ENCODE data around the gene COL26A1.
"Not testable (repeated sequence)": the region's sequence is repeated elsewhere in the genome, so short reads cannot be mapped to it uniquely, and the experiment has no call there.

COL26A1 gene

DNA sequence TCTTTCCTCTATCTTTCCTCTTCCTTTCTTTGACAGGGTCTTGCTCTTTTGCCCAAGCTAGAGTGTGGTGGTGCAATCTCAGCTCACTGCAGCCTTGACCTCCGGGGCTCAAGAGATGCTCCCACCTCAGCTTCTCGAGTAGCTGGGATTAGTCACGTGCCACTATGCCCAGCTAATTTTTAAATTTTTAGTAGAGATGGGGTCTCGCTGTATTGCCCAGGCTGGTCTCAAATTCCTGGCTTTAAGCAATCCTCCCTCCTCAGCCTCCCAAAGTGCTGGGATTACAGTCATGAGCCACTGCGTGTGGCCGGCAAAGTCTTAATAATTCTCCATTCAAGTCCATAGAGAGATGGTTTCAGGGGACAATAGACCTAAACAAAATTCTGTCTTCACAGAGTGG lies 40.2 kb downstream of the COL26A1 start:
- DNase-seq = no peak

DNA sequence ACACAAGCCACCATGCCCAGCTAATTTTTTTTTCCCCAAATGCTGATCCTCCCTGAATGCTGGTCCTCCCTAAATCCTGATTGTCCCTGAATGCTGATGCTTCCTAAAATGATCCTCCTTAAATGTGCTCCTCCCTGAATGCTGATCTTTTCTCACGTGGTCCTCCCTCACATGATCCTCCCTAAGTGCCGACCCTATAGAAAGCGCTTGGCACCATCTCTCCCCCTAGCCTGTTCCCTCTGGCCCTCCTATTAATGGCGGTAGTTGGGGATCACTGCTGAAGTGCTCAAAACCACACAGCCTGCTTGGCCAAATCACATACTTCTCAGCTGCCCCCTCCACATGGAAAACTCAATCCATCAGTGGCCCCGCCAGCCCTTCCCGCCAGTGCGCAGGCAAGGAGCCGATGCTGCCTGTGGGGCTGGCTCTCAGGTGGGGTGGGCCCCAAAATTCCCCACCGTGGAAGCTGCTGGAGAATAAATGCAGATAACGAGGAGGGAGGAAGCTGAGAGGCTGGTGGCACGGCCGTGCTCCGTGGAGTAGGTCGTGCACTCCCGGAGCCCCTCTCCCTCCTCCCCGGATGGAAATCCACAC lies 42.9 kb downstream of the COL26A1 start:
- no peak for DNase-seq

DNA sequence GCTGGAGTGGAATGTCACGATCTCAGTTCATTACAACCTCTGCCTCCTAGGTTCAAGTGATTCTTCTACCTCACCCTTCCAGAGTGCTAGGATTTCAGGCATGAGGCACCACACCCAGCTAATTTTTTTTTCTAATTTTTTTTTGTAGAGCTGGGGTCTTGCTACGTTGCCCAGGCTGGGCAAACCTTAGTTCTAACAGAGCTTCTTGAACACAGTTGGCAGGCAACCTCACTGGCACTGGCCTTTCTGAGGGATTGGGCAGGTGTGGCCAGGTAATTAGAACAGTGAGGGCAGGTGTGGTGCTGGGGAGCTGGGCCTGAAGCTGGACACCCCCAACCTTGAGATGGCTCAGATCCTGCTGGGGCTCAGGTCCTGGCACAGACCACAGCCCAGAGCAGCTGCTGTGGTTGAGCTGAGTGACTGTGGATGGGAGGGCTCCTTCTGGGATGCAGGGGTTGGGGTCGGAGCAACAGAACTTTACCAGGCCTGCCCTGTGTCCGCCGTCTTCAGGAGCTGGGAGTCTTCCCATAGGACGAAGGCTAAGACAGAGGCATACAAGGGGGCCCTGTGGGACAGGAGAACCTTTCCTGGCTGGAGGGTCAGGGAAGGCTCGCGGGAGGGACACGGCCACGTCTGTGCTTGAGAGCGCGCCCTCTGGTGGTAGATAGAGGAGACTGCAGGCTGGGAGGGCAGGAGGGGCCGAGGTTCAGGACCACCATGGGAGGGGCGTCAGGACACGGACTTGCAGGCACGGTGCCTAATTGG lies 48.2 kb downstream of the COL26A1 start:
- no peak for DNase-seq

DNA sequence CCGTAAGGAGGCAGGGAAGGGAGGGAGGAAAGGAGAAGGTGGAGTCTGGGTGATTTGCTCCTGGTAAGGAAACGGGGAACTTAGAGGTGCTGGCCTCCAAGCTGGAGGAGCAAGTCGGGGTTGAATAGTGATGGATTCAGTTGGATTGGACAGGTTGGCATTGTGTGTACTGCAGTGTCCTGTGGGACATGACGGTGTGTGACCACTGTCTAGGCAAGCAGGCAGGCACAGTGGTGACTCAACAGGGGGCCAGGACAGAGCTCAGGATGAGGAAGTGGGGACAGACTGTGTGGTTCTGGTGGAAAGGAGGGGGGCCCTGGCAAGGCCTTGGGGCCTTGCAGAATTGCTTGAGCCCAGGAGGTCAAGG lies 48.8 kb downstream of the COL26A1 start:
- DNase-seq = no peak

DNA sequence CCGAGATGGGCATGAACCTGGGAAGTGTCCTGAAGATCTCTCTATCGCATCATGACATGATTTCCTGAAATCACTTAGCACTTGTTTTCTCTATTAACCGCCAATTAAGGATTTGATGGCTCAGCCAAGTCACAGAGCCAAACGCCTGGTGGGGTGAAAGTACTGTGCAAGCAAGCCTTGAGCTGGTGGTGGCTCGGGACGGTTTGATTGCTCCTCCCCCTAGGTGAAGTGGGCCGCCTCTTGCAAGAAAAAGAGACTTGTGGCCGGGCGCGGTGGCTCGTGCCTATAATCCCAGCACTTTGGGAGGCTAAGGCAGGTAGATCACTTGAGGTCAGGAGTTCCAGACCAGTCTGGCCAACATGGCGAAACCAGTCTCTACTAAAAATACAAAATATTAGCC lies 50.3 kb downstream of the COL26A1 start:
- DNase-seq = no peak

DNA sequence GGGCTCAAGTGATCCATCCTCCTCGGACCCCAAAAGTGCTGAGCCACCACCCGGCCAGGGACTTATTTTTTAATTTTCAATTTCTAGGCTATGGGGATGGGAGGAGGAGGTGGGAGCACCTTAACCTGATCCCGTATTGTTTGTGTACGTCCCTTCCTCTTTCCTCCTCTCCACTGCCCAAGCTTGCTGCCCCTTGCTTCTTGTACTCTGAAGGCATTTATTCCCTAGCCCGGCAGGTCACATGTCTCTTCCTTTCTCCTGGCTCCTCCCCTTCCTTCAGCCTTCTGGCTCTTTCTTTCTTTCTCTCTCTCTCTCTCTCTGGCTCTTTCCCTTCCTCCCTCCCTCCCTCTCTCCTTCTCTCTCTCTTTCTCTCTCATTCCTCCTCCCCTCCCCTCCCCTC lies 56.0 kb downstream of the COL26A1 start:
- DNase-seq = no peak

DNA sequence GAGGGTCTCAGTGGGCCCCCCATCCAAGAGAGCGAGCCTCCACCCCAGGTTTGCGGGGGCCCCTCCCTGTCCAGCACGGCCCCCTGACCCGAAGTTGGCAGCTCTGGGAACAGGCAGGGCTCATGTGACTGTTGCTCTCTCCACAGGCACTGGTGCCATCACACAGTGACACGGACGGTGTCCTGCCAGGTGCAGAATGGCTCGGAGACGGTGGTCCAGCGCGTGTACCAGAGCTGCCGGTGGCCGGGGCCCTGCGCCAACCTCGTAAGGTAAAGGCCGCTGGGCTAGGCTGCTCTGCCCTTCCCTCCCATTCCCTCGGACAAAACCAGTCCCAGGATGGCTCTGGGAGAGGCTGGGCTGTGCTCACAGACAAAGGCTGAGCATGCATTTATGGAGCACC lies 57.2 kb downstream of the COL26A1 start:
- no peak for DNase-seq

DNA sequence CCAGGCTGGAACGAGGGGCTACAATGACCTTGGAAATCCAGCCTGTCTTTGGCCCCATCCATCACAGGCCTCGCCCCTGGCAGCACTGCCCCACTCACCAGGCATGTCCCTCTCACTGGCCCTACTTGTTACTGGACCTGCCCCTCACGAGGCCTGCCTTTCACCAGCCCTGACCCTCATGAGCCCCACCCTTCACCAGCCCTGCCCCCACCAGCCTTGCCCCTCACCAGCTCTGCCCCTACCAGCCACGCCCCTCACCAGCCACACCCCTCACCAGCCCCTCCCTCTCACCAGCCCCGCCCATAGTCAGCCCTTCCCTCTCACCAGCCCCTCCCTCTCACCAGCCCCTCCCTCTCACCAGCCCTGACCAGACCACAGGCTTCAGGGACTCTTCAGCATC lies 57.8 kb downstream of the COL26A1 start:
- DNase-seq = no peak

DNA sequence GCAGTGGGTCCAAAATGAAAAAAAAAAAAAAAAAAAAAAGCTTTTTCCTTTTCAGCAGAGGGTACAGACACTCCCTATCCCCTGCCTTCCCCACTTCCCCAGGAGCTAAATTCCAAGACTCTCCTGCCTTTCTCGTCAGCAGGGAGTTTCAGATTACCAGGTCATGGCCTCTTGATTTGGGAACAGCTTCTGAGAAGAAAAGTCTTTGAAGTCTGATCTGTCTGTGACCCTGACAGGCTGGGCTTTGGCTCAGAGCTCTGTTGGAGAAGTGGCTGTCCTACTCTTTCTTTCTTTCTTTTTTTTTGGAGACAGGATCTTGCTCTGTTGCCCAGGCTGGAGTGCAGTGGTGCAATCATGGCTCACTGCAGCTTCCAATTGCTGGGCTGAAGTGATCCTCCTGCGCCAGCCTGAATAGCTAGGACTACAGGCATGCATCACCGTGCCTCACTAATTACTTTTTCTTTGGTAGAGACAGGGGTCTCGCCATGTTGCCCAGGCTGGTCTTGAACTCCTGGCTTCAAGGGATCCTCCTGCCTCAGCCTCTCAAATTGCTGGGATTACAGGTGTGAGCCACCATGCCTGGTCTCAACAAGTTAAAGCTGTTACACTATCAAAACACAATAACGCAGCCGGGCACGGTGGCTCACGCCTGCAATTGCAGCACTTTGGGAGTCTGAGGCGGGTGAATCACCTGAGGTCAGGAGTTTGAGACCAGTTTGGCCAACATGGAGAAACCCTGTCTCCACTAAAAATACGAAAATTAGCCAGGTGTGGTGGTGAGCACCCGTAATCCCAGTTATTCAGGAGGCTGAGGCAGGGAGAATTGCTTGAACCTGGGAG lies 59.9 kb downstream of the COL26A1 start:
- DNase-seq = no peak

DNA sequence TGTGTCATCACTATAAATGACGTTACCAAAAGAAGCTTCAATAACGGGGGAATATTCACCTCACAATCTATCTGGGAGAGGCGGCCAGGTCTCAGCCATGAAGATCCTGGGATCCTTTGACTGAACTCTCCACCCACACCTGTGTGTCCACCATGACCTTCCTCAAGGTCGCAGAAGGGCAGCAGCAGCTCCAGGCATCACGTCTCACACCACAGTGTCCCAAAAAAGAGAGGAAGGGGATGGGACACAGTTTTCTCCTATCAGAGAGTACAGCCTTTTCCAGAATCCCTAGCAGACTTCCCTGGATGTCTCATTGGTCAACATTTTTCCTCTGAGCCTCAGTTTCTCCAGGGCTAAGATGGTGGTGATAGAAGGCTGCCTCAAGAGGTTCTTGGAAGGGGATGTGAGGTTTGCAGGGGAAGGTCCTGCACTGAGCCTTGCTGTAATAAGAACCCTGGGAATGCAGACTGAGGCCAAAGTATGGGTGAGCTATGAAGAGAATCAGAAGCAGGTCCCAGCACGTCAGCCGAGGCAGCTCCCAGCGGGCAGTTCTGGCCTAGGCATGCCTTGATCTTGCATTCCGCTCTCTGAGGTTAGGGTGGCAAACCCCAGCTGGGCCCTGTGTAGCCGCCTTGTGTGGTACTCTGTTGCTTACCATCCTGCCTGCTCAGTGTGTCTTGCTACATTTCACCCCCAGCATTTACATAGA lies 63.8 kb downstream of the COL26A1 start:
- DNase-seq = no peak

DNA sequence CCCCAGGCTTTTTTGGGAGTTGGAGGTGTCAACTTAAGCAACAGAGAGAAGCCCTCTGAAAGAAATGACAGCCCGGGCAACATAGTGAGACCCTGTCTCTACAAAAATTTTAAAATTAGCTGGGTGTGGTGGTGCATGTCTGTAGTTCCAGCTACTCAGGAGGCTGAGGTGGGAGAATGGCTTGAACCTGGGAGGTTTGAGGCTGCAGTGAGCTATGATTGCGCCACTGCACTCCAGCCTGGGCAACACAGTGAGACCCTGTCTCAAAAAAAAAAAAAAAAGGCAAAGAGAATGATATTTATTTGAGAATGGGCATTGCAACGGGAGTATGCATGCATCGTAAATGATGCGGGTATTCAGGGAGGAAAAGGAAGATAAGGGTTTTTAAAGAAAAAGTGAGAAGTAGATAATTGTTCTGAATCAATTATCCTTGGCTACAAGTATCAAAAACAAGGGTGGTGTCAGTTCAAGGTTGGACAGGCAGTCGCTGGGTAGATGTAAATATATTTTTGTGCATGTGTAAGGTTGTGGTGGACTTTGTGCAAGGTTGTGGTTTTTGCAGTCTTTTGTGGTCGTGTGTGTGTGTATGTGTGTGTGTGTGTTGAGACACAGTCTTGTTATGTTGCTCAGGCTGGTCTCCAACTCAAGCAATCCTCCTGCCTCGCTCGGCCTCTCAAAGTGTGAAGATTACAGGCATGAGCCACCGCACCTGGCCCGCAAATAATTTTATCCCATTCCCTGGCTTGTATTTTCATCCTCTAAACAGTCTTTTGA lies 65.6 kb downstream of the COL26A1 start:
- no peak for DNase-seq

DNA sequence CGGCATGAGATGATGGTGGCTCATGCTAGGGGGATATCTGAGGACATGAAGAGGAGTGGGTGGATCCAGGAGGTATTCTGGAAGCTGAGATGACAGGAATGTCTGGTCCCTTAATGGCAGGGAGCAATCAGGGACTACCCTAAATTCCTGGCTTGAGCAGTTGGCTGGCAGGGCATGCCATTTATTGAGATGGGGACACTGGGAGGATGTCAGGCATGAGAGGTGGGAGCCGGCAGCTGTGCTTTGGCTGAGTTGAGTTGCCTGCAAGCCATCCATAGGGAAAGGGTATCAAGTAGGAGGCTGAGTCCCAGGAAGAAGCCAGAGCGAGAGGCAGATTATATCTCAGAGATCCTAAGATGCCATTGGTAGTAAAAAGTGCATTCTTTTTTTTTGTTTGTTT lies 69.6 kb downstream of the COL26A1 start:
- no peak for DNase-seq

DNA sequence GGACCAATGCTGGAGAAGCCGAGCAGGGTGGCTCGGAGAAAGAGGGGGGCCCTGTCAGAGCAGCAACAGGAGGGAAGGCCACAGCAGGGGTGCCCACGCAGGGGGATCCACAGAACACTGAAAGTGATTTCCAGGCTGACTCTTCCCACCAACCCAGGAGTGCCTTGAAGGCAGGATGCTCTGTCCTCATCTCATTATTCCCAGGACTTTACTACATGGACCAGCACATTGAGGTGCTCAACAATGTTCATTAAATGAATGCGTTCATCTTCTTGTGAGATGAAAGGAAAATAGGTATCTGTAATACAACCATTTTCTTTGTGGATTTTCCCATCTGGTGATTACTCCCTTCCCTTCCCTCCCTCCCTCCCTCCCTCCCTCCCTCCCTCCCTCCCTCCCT lies 71.0 kb downstream of the COL26A1 start:
- no peak for DNase-seq

DNA sequence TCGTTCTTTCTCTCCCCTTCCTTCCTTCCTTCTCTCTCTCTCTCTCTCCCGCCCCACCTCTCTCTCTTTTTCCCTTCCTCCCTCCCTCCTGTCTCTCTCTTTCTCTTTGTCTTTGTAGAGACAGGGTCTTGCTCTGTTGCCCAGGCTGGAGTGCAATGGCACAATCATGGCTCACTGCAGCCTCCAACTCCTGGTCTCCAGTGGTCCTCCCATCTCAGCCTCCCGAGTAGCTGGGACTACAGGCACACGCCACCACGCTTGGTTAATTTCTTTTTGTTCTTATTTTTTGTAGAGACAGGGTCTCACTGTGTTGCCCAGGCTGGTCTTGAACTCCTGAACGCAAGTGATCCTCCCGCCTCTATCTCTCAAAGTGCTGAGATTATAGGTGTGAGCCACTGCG lies 71.5 kb downstream of the COL26A1 start:
- not testable (repeated sequence) for DNase-seq

DNA sequence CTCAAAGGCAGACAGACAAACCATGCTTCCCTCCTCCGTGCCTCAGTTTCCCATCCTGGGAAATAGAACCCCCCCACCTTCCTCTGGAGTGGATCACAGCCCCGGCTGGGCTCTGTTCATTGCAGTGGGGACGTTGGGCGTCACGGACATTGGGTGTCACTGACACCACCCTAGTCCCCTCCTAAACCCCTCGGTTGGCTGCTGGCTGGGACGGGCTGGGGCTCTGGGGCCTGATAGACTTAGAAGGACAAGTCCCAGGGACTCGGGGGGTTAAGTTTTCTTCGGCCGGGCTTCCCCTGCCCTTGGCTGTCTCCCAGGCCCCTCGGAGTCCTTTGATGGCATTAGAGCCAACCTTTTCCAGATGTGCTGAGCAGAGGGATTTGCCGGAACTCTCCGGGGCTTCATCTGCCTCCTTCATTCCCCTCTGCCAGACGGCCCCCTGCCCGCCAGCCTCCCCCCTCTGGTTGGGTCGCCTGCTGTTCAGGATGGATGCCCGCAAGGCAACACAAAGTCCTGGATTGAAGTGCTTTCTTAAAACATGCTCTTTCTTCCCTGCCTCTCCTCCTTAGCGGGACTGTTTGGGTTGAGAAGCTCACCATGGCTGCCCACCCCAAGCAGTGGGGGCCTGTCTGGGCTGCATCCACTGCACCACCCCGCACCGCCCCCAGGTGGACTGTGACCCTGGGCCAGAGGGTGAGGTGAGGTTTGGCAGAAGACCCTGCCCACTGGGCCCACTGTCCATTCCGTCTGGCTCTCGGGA lies 73.0 kb downstream of the COL26A1 start:
- no peak for DNase-seq

DNA sequence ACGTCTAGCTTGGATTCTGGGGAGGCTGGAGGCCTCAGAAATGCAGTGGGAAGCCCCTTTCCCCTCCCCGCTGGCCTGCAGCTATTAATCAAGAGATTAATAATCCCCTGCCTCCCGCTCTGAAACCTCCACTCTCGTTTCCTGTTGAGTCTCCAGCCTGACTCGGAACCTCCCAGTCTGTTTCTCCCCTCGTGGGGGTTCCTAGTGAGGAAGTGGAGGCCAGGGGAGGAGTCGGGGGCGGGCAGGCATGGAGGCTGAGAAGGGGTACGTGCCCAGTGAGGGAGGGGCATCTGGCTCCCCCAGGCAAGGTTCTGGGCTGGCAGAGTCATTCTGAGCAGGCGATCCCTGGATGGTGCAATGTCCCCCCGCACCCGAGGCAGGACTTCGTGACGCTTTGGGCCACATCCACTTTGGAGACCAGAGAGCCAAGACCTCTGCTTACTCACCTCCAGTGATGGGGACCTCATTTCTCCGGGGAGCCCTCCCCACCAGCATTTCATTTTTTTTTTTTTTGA lies 73.6 kb downstream of the COL26A1 start:
- no peak for DNase-seq

DNA sequence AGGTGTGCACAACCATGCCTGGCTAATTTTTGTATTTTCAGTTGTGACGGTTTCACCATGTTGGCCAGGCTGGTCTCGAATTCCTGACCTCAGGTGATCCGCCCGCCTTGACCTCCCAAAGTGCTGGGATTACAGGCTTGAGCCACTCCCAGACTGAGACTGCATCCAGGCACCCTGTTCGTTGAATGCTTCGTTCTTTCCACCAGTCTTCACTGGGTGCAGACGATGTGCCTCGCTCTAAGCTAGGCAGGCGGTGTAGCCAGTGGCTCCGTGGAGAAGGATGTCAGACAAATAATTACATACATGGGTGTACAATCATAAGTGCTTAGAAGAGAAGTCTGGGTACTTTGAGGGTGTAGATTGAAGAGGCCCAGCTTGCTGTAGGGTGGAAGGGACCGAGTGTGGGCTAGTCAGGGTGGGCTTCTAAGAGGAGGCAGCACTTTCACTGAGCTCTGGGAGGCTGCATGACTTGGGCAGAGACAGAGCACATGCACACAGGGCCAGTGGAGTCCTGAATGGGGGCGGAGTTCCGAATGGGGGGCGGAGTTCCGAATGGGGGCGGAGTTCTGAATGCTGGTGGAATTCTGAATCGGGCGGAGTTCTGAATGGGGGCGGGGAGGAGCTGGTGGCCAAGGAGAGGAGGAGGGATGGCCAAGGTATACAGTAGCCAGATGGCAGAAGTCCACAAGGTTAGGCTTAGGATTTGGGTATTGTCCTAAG lies 74.3 kb downstream of the COL26A1 start:
- DNase-seq = no peak

DNA sequence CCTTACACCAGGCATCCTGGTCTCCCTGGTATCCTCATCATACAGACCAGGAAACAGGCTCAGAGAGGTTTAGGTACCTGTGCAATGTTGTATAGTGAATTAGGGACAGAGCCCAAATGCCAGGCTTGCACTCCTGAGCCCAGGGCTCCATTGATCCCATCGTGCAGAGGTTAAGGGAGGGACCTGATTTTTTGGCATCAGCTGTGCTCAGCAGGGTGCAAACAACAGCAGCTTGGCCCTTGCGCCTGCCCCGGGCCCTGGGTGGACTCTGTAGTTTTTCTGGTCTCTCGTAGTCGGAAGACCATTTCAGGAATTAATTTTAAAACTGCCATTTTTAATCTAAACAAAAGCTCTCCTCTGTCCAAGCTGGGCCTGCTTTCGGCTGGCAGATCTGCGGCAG lies 79.2 kb downstream of the COL26A1 start:
- no peak for DNase-seq

DNA sequence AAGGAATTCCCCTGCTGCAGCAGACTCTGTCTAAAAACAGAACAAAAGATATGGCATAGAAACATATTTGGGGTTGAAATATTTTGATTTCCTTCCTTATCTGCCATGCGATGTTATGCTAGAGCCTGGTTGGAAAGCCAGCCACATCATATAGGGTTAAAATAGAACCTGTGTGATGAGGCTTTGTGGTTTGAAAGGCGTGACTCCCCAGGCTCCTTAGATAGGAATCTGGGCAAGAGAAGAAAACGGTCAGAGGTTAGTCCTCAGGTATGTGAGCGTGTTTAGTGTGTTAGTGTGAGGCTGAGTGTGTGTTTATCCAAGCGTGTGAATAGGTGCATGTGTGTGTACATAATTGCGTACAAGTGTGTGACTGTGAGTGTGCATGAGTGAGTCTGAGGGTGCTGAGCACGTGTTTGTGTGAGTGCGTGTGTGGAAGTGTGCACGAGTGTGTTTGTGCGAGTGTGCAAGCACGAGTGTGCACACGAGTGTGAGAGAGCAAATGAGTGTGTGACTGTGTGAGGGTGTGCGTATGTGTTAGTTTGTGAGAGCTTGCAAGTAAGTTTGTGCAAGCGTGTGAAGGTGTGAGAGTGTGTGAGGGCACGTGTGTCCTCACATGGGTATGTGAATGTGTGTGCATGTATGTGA lies 79.9 kb downstream of the COL26A1 start:
- no peak for DNase-seq

DNA sequence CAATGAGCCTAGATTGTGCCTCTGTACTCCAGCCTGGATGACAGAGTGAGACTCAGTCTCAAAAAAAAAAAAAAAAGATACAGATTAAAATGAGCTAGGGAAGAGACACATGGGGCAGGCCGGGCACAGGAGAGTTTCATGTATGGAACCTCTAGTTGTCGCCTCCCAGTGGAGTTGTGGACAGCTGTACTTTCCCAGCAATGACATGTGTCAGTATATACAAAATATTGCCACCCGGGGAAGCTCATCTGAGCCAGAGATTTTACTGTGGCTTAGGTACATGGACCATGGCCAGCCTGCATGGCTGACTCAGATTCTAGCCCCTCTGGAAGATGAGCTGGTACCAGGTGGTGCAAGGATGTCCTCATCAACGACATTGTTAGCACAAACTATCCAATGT lies 87.4 kb downstream of the COL26A1 start:
- no peak for DNase-seq
